Measurements from ENCODE around the gene TUBGCP3.
"Not testable (repeated sequence)": the region's sequence is repeated elsewhere in the genome, so short reads cannot be mapped to it uniquely, and the experiment has no call there.

TUBGCP3 gene

GRCh38 chr13:112587764-112588489 is at the start of gene TUBGCP3:
Gene TUBGCP3 (minus strand): TSS chr13:112588153. CDS start chr13:112587980, 173 bp downstream.
- peak; percentile 78 to 97 for DNase-seq

- DNase-seq, result peak in 1 of 2 experiments; percentile 28
Measured at GRCh38 chr13:112637017-112637801, 49.3 kb upstream of the TUBGCP3 start.

- DNase-seq, result no peak
Measured at GRCh38 chr13:112636401-112636975, 48.5 kb upstream of the TUBGCP3 start.

- DNase-seq, result no peak
Measured at GRCh38 chr13:112635323-112635722, 47.4 kb upstream of the TUBGCP3 start.

GRCh38 chr13:112634102-112634501 is 46.1 kb upstream of the TUBGCP3 start:
- DNase-seq, result no peak

- not testable (repeated sequence) for DNase-seq
Measured at GRCh38 chr13:112630226-112630625, 42.3 kb upstream of the TUBGCP3 start.

- DNase-seq, result no peak
Measured at GRCh38 chr13:112629161-112629560, 41.2 kb upstream of the TUBGCP3 start.

- not testable (repeated sequence) for DNase-seq
Measured at GRCh38 chr13:112627613-112628012, 39.7 kb upstream of the TUBGCP3 start.

- no peak for DNase-seq
Measured at GRCh38 chr13:112627161-112627560, 39.2 kb upstream of the TUBGCP3 start.

- DNase-seq, result no peak
Measured at GRCh38 chr13:112626761-112627160, 38.8 kb upstream of the TUBGCP3 start.

GRCh38 chr13:112626124-112626523 is 38.2 kb upstream of the TUBGCP3 start:
- no peak for DNase-seq

GRCh38 chr13:112625698-112626097 is 37.7 kb upstream of the TUBGCP3 start:
- DNase-seq, result no peak

- DNase-seq, result no peak
Measured at GRCh38 chr13:112624602-112625430, 36.9 kb upstream of the TUBGCP3 start.

GRCh38 chr13:112624040-112624439 is 36.1 kb upstream of the TUBGCP3 start:
- no peak for DNase-seq

GRCh38 chr13:112623051-112623711 is 35.2 kb upstream of the TUBGCP3 start:
- DNase-seq, result no peak

- no peak for DNase-seq
Measured at GRCh38 chr13:112622375-112622774, 34.4 kb upstream of the TUBGCP3 start.

- DNase-seq, result no peak
Measured at GRCh38 chr13:112619730-112620631, 32.0 kb upstream of the TUBGCP3 start.

GRCh38 chr13:112618501-112618900 is 30.5 kb upstream of the TUBGCP3 start:
- no peak for DNase-seq

GRCh38 chr13:112617754-112618375 is 29.9 kb upstream of the TUBGCP3 start:
- no peak for DNase-seq

GRCh38 chr13:112616586-112617362 is 28.8 kb upstream of the TUBGCP3 start:
- DNase-seq, result peak in 1 of 2 experiments; percentile 58

Measured in NCI-H526 (cell line).